NCI-H446 (cell line): ENCODE results near the gene GNPDA1.

Experiments used
- DNase-seq, 2 experiments: peaks; one replicate each; lab custom pipeline; 2025; lab: John Stamatoyannopoulos, UW

The GNPDA1 gene

DNA sequence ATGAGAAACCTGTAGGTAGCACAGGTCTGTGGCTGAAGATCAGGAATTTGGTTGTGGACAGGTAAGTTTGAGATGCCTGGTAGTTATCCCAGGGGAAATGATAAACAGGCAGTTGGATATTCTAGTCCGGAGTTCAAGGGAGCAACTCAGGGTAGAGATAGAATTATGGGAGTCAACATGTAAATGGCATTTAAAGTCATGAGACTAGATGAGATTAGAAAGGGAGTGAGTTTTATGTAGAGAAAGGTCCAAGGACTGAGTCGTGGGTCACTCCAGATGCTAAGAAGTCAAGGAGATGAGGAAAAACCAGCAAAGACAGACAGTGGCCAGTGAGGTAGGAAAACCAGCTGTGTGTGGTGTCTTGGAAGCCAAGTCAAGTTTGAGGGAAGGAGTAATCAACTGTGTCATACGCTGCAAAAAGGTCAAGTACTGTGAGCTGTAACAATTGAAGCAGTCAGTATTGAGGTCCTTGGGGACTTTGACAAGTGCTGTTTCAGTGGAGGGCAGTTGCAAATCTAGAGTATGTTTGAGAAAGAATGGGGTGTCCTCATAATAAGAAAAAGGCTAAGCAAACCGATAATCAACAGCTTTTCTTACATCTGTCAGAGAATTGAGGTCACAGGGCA lies 18.2 kb downstream of the GNPDA1 start:
- no peak for DNase-seq

DNA sequence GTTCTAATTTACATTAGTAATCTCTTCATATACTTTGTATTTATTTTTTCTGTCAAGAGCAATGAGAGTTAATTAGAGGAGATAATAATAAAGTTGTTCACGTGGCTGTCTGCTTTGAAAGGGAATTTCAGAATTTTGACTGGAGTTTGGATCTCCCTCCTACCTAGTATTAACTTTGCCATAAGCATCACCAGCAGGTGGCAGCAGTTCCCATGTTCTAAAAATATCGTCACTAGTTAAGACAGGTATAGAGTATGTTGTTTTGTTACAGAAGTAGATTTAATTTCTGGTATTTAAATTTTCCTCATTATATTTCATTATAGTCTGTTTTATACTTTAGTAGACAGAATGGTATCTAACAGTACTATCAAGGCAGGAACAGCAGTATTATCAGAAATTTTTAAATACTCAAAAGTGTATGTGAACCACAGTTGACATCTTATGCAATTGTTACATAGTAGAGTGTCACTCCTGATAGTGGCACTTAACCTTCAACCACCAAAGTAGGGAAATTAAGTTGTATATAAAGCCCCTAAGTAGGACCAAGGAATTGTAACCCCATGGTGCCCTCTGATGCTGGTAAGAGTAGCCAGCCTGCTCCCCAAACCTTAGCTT lies 20.4 kb downstream of the GNPDA1 start:
- peak; percentile 40 to 54 for DNase-seq

- no peak for DNase-seq
These were observed 23.1 kb downstream of the GNPDA1 start for GRCh38 chr5:141989720-141990119.

- DNase-seq = no peak
These were observed 26.8 kb downstream of the GNPDA1 start for GRCh38 chr5:141986072-141986471.

GRCh38 chr5:141982626-141983025 lies 30.2 kb downstream of the GNPDA1 start:
- no peak for DNase-seq

DNA sequence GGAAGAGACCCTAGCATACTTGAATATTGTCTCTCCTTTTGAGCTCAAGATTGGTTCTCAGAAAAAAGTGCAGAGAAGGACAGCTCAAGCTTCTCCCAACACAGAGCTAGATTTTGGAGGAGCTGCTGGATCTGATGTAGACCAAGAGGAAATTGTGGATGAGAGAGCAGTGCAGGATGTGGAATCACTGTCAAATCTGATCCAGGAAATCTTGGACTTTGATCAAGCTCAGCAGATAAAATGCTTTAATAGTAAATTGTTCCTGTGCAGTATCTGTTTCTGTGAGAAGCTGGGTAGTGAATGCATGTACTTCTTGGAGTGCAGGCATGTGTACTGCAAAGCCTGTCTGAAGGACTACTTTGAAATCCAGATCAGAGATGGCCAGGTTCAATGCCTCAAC lies 34.4 kb downstream of the GNPDA1 start:
- DNase-seq = no peak

GRCh38 chr5:141976176-141976575 lies 36.7 kb downstream of the GNPDA1 start:
- no peak for DNase-seq

DNA sequence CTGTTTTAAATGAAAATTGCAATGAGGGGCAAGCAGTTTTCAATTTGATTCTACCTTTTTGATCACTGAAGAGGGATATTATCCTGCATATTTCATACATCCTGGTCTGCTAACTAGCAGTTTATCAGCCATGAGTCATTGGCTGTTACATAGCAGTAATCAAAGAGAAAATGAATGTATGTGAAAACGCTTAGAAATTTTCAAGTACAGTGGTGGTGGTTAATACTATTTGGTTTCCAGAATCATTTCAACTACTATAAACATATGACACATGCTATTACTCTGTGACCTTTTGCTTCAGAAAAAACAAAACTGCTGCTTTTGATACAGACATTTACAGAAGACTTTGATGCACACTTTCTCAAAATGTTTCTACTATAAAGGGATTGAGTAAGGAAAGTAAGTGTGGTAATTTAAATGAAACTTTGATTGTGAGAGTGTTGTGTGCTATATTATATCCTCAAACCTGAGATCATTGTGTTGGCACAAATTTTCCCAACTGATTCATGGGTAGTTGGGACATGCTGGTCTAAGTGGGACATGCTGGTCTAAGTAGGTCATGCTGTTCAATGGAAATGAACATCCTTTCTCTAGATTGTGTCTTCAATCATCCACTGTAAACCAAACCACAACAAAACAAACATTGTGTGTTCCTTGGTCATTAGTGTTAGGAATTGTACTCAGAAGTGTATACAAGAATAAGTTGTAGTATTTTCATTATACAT lies 38.8 kb downstream of the GNPDA1 start:
- no peak for DNase-seq

GRCh38 chr5:141969783-141970771 lies 42.8 kb downstream of the GNPDA1 start:
- DNase-seq = no peak

DNA sequence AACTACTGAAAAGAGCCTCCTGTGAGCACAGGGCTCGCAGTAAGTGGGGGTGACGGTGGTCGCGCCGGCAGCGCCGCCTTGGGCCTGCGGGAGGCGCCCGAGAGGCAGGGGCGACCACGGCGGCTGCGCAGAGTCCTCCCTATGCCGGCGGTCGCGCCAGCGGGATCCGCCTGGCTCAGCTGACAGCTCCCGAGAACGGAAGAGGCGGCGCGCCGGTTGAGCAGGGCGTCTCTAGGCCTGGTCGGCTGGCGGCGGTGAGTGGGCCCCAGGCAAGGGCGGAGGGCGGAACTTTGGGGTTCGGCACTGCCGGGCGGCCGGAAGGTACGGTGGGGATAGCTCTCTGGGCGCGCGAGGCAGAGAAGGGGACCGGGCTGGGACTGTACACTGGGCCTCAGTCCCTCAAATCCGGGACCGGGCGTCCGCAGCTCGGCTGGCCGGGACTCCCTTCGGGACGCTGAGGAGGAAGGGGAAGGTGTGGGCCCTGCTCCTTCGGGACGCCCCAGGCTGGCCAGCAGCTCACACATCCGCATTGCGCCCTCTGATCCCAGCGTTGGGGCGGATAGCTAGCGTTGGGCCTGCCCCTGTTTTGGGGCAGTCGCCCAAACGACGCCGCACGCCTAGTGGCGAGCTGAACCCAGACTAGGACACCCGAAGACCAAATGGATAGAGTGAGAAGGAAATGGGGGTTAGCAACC lies 43.8 kb downstream of the GNPDA1 start, which contains the start of gene RNF14:
TSS of gene RNF14 (plus strand) at position 192 of the 695 bp plus-strand sequence. CDS start 4,484 bp downstream, outside the sequence.
- DNase-seq = peak; percentile 79 to 88

- DNase-seq = no peak
These were observed 45.9 kb downstream of the GNPDA1 start for GRCh38 chr5:141966963-141967333.

- DNase-seq = no peak
These were observed 46.4 kb downstream of the GNPDA1 start for GRCh38 chr5:141966275-141966962.

DNA sequence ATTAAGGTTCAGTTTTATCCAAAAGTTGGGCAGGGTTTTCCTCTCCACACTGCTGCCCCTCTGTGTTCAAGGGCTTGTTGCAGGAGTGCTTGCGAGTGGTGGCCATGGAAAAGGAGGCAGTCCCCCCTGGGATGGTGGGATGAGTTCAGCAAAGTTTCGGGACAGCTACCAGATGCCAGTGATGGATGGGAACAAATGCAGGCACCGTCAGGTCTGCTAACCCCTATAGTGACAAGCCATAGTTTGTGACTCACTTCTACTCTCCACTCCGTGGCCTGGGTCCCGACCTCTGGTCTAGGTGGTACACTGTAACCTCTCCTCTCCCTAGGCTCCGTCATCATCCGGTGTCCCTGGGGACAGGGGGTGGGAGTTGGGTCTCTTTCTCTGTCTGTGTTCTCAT lies 47.8 kb downstream of the GNPDA1 start:
- DNase-seq = no peak

- DNase-seq = no peak
These were observed 49.1 kb downstream of the GNPDA1 start for GRCh38 chr5:141963701-141964100.

- DNase-seq = no peak
These were observed 51.4 kb downstream of the GNPDA1 start for GRCh38 chr5:141961466-141961865.

GRCh38 chr5:141960449-141961323 lies 52.1 kb downstream of the GNPDA1 start:
- peak; percentile 75 to 91 for DNase-seq

DNA sequence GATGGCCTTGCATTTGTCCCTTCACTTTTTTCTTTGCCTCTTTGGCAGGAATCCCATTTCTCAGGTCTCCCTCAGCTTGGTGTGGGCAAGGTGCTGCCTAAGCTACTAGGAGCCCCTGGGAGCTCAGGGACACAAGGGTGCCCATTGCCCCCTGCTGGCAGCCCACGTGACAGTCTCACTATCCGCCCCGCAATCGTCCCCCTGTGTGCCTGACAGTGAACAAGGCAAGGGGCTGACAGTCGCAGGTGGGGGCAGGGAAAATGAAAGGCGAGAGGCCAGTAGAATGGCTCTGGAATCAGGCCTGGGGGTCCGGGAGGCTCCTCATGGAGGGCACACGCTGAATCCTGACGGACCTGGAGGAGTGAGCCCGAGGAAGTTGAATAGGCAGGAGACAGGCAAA lies 52.8 kb downstream of the GNPDA1 start:
- DNase-seq = no peak

DNA sequence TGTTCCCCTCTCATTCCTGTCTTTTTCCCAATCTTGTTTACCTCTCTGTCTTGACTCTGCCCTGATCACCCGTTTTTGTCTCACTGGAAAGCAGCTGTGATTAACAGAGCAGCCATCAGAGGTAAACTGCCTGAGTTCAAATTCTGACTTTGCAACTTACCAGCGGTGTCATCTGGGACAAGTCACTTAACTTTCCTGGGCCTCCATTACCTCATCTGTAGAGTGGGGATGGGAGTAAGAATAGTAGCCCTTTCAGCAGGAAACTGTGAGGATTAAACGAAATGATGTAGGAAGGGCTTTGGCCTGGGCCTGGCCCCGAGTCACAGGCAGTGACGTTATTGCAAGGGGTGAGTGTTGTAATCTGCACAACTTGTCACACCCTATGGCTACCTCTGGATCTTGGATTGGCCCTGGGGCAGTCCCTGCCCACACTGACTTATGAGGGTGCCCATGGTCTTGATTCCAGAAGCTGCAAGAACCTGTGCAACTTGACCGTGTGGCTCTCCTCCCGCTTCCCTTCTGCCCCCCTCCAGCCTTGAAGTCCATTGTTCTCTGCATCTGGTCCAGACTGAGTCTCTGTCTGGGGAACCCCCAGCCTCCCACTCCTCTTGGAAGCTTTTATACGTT lies 54.2 kb downstream of the GNPDA1 start:
- no peak for DNase-seq

- no peak for DNase-seq
These were observed 54.7 kb downstream of the GNPDA1 start, which contains the start of gene PCDH12 for GRCh38 chr5:141958113-141958512. Gene PCDH12, minus strand, starts transcription at chr5:141958202. Its CDS starts 351 bp downstream, at chr5:141957851.
